HepG2 (cell line): ENCODE measurements around the gene B3GNT2. TPM values are rescaled to one million over a fixed set of nuclear protein-coding genes. Genes with fewer than 3 reads are reported as not detected.
A peak's percentile ranks its signal among the peaks of the same experiment; 100 is the strongest.

Experiments used
- AGO1 ChIP-seq: fragments of 200-400 bp; formaldehyde crosslinking; IDR thresholded peaks from 2 replicates; pipeline ENCODE4 v1.6.1; 2017; ENCODE audit warnings: mild to moderate bottlenecking, low read depth, low read length, moderate library complexity; ENCODE audit not compliant: poor library complexity, severe bottlenecking
- ARNTL ChIP-seq: sonication (generic); formaldehyde crosslinking; IDR thresholded peaks from 2 replicates; pipeline ENCODE4 v1.4.0; 2020; ENCODE audit warnings: mild to moderate bottlenecking, missing genetic modification reagents
- ATF4 ChIP-seq, 2 experiments: fragments of 450-650 bp in 1 of 2; sonication (generic) in 1 of 2; formaldehyde crosslinking; IDR thresholded peaks; 2 replicates each; pipeline versions ENCODE4 v1.5.0 to v1.8.0; 2020 to 2022; ENCODE audit warnings: mild to moderate bottlenecking in 1 of 2, missing genetic modification reagents in 1 of 2
- BATF2 ChIP-seq: sonication (generic); formaldehyde crosslinking; IDR thresholded peaks from 2 replicates; pipeline ENCODE4 v1.8.0; 2022; ENCODE audit warnings: mild to moderate bottlenecking, missing genetic modification reagents, moderate library complexity
- CENPT ChIP-seq: sonication (generic); formaldehyde crosslinking; IDR thresholded peaks from 2 replicates; pipeline ENCODE4 v1.8.0; 2022; ENCODE audit warnings: low read depth, mild to moderate bottlenecking, moderate library complexity, missing genetic modification reagents
- FOXP4 ChIP-seq: sonication (generic); formaldehyde crosslinking; IDR thresholded peaks from 2 replicates; pipeline ENCODE4 v1.4.0; 2020; ENCODE audit warnings: missing genetic modification reagents
- HNRNPL ChIP-seq: fragments of 200-400 bp; formaldehyde crosslinking; IDR thresholded peaks from 2 replicates; pipeline ENCODE4 v1.6.1; 2017; ENCODE audit warnings: mild to moderate bottlenecking, low read depth, low read length
- KLF13 ChIP-seq: sonication (generic); formaldehyde crosslinking; IDR thresholded peaks from 2 replicates; pipeline ENCODE4 v1.4.0; 2020; ENCODE audit warnings: mild to moderate bottlenecking, missing genetic modification reagents
- MAZ ChIP-seq, 2 experiments: sonication (generic) in 1 of 2; formaldehyde crosslinking in 1 of 2; IDR thresholded peaks; 2 replicates each; pipeline versions ENCODE4 v1.5.0 to v1.6.1; 2012 to 2020; ENCODE audit warnings: low read depth in 2 of 2, mild to moderate bottlenecking in 2 of 2, borderline replicate concordance in 1 of 2, improper control_type of control experiment in 1 of 2, low read length in 1 of 2, missing genetic modification reagents in 1 of 2, moderate library complexity in 1 of 2
- MZF1 ChIP-seq: sonication (generic); formaldehyde crosslinking; IDR thresholded peaks from 2 replicates; pipeline ENCODE4 v1.8.1; 2023; ENCODE audit warnings: mild to moderate bottlenecking, missing genetic modification reagents, borderline replicate concordance
- NFKB2 ChIP-seq: sonication (generic); formaldehyde crosslinking; IDR thresholded peaks from 2 replicates; pipeline ENCODE4 v1.4.0; 2020; ENCODE audit warnings: missing genetic modification reagents, borderline replicate concordance
- NFKBIZ ChIP-seq: IDR thresholded peaks from 2 replicates; pipeline ENCODE4 v1.6.1; 2018; ENCODE audit warnings: missing genetic modification reagents, missing compliant biosample characterization
- POGZ ChIP-seq: sonication (generic); formaldehyde crosslinking; IDR thresholded peaks from 2 replicates; pipeline ENCODE4 v1.4.0; 2020; ENCODE audit warnings: mild to moderate bottlenecking, missing genetic modification reagents
- REXO4 ChIP-seq: sonication (generic); formaldehyde crosslinking; IDR thresholded peaks from 2 replicates; pipeline ENCODE4 v1.8.0; 2022; ENCODE audit warnings: missing genetic modification reagents, mild to moderate bottlenecking, borderline replicate concordance
- RNF2 ChIP-seq: fragments of 450-650 bp; conservative IDR thresholded peaks from 2 replicates; pipeline ENCODE4 v1.6.1; 2016; ENCODE audit warnings: low read depth
- SETDB1 ChIP-seq: sonication (generic); formaldehyde crosslinking; IDR thresholded peaks from 2 replicates; pipeline ENCODE4 v1.5.1; 2020; ENCODE audit warnings: missing genetic modification reagents, mild to moderate bottlenecking, borderline replicate concordance
- SMC3 ChIP-seq: IDR thresholded peaks from 2 replicates; pipeline ENCODE4 v1.6.1; 2011; ENCODE audit warnings: low read length, improper control_type of control experiment
- TAF15 ChIP-seq: fragments of 200-400 bp; formaldehyde crosslinking; IDR thresholded peaks from one replicate; pipeline ENCODE4 v1.6.1; 2018; ENCODE audit warnings: mild to moderate bottlenecking, low read depth, low read length; ENCODE audit not compliant: poor library complexity, severe bottlenecking
- TGIF2 ChIP-seq: IDR thresholded peaks from 2 replicates; pipeline ENCODE4 v1.6.1; 2016; ENCODE audit warnings: control low read depth, missing compliant biosample characterization
- TP53 ChIP-seq: sonication (generic); formaldehyde crosslinking; conservative IDR thresholded peaks from 2 replicates; pipeline ENCODE4 v1.4.0; 2020; ENCODE audit warnings: missing genetic modification reagents
- TSC22D2 ChIP-seq: sonication (generic); formaldehyde crosslinking; IDR thresholded peaks from 2 replicates; pipeline ENCODE4 v1.5.1; 2020; ENCODE audit warnings: missing genetic modification reagents, mild to moderate bottlenecking, borderline replicate concordance
- XBP1 ChIP-seq: sonication (generic); formaldehyde crosslinking; IDR thresholded peaks from 2 replicates; pipeline ENCODE4 v1.5.0; 2020; ENCODE audit warnings: missing genetic modification reagents
- ZNF232 ChIP-seq: sonication (generic); formaldehyde crosslinking; IDR thresholded peaks from 2 replicates; pipeline ENCODE4 v1.4.0; 2020; ENCODE audit warnings: missing genetic modification reagents, borderline replicate concordance
- ZNF382 ChIP-seq: sonication (generic); formaldehyde crosslinking; IDR thresholded peaks from 2 replicates; pipeline ENCODE4 v1.5.0; 2020; ENCODE audit warnings: missing genetic modification reagents, mild to moderate bottlenecking, borderline replicate concordance
- ZNF446 ChIP-seq: sonication (generic); formaldehyde crosslinking; IDR thresholded peaks from 2 replicates; pipeline ENCODE4 v1.5.0; 2020; ENCODE audit warnings: mild to moderate bottlenecking, missing genetic modification reagents
- ZNF777 ChIP-seq: sonication (generic); formaldehyde crosslinking; IDR thresholded peaks from 2 replicates; pipeline ENCODE4 v1.4.0; 2020; ENCODE audit warnings: missing genetic modification reagents
- ZNF790 ChIP-seq: sonication (generic); formaldehyde crosslinking; IDR thresholded peaks from 2 replicates; pipeline ENCODE4 v1.8.0; 2022; ENCODE audit warnings: missing genetic modification reagents, mild to moderate bottlenecking, borderline replicate concordance
- polyA plus RNA-seq, 8 experiments: library from polyadenylated mRNA; depleted of rRNA in 3 of 8; stranded (reverse) in 7 of 8; unstranded in 1 of 8; fragments of >200 nt; fragmentation: Illumina TruSeq in 4 of 8; extraction: Trizol in 4 of 8; gene quantifications; 2 replicates each; pipeline versions ENCODE4 v1.2.1 to v1.2.3, GENCODE V29; 2011 to 2016; ENCODE audit warnings: low read depth in 4 of 8, missing spikeins in 1 of 8, mixed read lengths in 1 of 8; ENCODE audit not compliant: insufficient read depth in 1 of 8
- total RNA-seq, 5 experiments: library from RNA; depleted of rRNA; stranded (reverse); fragments of >200 nt; fragmentation: Illumina TruSeq; extraction: Trizol; gene quantifications; 2 replicates each; pipeline ENCODE4 v1.2.3, GENCODE V29; 2016; ENCODE audit warnings: low read depth in 1 of 5

Gene B3GNT2
- total and polyA plus RNA-seq, 2 of the 13 experiments (the other 11 are each of a cell fraction or from before 2014, with no cell fraction given) = 26.3 to 28.5 TPM

GRCh38 chr2:62196278-62196901 lies 475 bp downstream of the B3GNT2 start (continued):
- peak in 1 of 2 experiments; percentile 40; a peak in 1 of 4 replicates for TF ChIP-seq ATF4 (CRISPR knock-in tag; IDR thresholded peaks at IDR 0.05)
- TF ChIP-seq RNF2 = no peak
- TF ChIP-seq BATF2 (CRISPR knock-in tag) = peak; percentile 24; the same call in 1 of the 2 replicates
- TF ChIP-seq ZNF790 (CRISPR knock-in tag) = 0 out of 2 replicates have a peak, but pooled peaks have one; percentile 13
- TF ChIP-seq NFKBIZ = peak; percentile 59; the same call in 1 of the 2 replicates
- TF ChIP-seq SMC3 = no peak
- 0 out of 2 replicates have a peak, but pooled peaks have one; percentile 56 for TF ChIP-seq MZF1 (CRISPR knock-in tag)
- TF ChIP-seq ZNF232 (CRISPR knock-in tag) = 0 out of 2 replicates have a peak, but pooled peaks have one; percentile 58
- TF ChIP-seq ZNF382 (CRISPR knock-in tag) = no peak
- TF ChIP-seq ARNTL (CRISPR knock-in tag) = no peak
- TF ChIP-seq SETDB1 (CRISPR knock-in tag) = no peak
- TF ChIP-seq TSC22D2 = no peak
- peak; percentile 90; the same call in 1 of the 2 replicates for TF ChIP-seq NFKB2
- TF ChIP-seq AGO1 = peak; percentile 23
- TF ChIP-seq TP53 = no peak
- 0 out of 2 replicates have a peak, but pooled peaks have one; percentile 36 for TF ChIP-seq ZNF777 (CRISPR knock-in tag)
- peak; percentile 75 for TF ChIP-seq POGZ (CRISPR knock-in tag)
- TF ChIP-seq ZNF446 = peak; percentile 95
- no peak; the same call in none of the 2 replicates for TF ChIP-seq CENPT (CRISPR knock-in tag)
- peak; percentile 72; the same call in 1 of the 2 replicates for TF ChIP-seq REXO4 (CRISPR knock-in tag)
- 0 out of 2 replicates have a peak, but pooled peaks have one; percentile 17 for TF ChIP-seq FOXP4
- 0 out of 2 replicates have a peak, but pooled peaks have one; percentile 59 for TF ChIP-seq KLF13 (CRISPR knock-in tag)
- no peak for TF ChIP-seq XBP1 (CRISPR knock-in tag)
- peak; percentile 8; the same call in 1 of the 2 replicates for TF ChIP-seq MAZ (IDR thresholded peaks at IDR 0.05; ENCODE audit: borderline replicate concordance, low read depth, low read length)
- peak; percentile 57; the same call in 1 of the 2 replicates for TF ChIP-seq MAZ (CRISPR knock-in tag; IDR thresholded peaks at IDR 0.05; ENCODE audit: low read depth)
- TF ChIP-seq TAF15 = peak; percentile 27
- peak; percentile 91 for TF ChIP-seq HNRNPL
- peak; percentile 54; the same call in 1 of the 2 replicates for TF ChIP-seq TGIF2 (CRISPR knock-in tag)
